Activated B cell treated with CpG ODN at 0.5 μM for 24 hours (primary cell): ENCODE results near the gene ANKRD13B. TPM values are rescaled to one million over a fixed set of nuclear protein-coding genes. Genes with fewer than 3 reads are reported as not detected.

Experiments used
- ATAC-seq: fragments of 200-7000 bp; cut with Tn5 transposase; one replicate; pipeline ENCODE4 v1.10.0; 2021; ENCODE audit warnings: low read depth, mild to moderate bottlenecking, moderate library complexity
- CTCF ChIA-PET: fragments of 350-600 bp; sonication (Branson Sonifier 250); formaldehyde crosslinking; loops from one replicate; lab custom pipeline; 2021; ENCODE audit warnings: antibody characterized with exemption; lab: Charles Lee
- POLR2A ChIA-PET: fragments of 350-600 bp; sonication (Branson Sonifier 250); formaldehyde crosslinking; loops from one replicate; lab custom pipeline; 2021; ENCODE audit warnings: antibody characterized with exemption; lab: Charles Lee
- DNase-seq: peaks from one replicate; pipeline ENCODE4 v3.0.0; 2022
- H3K27ac Mint-ChIP-seq: one replicate; pipeline ENCODE4 v1.8.0; 2020; ENCODE audit warnings: mixed read lengths
- H3K27me3 Mint-ChIP-seq: one replicate; pipeline ENCODE4 v1.8.0; 2021; ENCODE audit warnings: mixed read lengths
- H3K36me3 Mint-ChIP-seq: one replicate; pipeline ENCODE4 v1.8.0; 2021; ENCODE audit warnings: low read depth, mixed read lengths
- H3K4me1 Mint-ChIP-seq: one replicate; pipeline ENCODE4 v1.8.0; 2021; ENCODE audit warnings: mixed read lengths
- H3K4me3 Mint-ChIP-seq: one replicate; pipeline ENCODE4 v1.8.0; 2020; ENCODE audit warnings: mild to moderate bottlenecking, mixed read lengths
- H3K9me3 Mint-ChIP-seq: one replicate; pipeline ENCODE4 v1.8.0; 2020; ENCODE audit warnings: mixed read lengths
- intact Hi-C: fragments of 100-400 bp; cut with micrococcal nuclease; formaldehyde crosslinking; loops from one replicate; pipeline ENCODE4 v1.15.1; 2024
- total RNA-seq: library from RNA; stranded (reverse); gene quantifications from 2 replicates; pipeline ENCODE4 v1.2.3, GENCODE V29; 2022
- TF ChIP-seq, protein P1 (sequence below): fragments of 200-600 bp; IDR thresholded peaks from one replicate; pipeline ENCODE4 v1.8.0; 2022; ENCODE audit warnings: antibody characterized with exemption, mild to moderate bottlenecking

ANKRD13B gene
- total RNA-seq, 1 donor from 2014 or later, result 3.5 TPM

DNA sequence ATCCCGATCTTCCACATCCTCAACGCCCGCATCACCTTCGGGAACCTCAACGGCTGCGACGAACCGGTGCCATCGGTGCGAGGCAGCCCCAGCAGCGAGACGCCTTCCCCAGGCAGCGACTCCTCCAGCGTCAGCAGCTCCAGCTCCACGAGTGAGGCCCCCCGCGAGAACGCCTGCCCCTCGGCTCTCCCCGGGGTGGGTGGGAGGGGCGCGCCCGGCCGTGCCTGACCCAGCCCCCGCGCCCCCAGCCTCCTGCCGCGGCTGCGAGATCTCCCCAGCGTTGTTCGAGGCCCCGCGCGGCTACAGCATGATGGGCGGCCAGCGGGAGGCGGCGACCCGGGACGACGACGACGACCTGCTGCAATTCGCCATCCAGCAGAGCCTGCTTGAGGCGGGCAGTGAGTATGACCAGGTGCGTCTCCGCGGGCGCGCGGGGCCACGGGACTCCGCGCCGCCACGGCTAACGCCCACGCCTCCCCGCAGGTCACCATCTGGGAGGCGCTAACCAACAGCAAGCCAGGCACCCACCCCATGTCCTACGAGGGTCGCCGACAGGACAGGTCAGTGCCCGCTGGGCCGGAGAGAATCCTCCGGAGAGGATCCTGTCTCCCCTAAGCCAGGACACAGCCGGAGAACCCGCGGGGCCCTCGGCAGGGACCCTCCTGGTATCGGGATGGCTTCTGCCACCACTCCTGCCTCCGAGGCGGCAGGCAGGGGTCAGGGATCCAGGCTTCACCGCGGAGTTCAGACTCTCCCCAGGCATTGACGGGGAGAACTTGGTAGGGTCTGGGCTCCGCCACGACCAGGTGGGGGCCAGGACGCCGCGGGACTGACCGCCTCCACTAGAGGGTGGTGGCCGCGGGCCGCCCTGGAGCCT, 19.7 kb downstream of the ANKRD13B start:
- CTCF ChIA-PET, result interaction anchor here (0.8 to 2.1 kb wide), 10 partner anchors 14 to 243 kb away, joined by 3 to 10 read pairs (median 4); partner anchors contain the start of gene ANKRD13B
- Mint-ChIP-seq H3K4me1 (peaks cover 38% of the 10 kb centered on the region), H3K9me3 (no peaks in the 10 kb centered on the region), H3K27me3 (peaks cover 3% of the 10 kb centered on the region), H3K4me3 (peak overlapping the region; percentile 69), H3K36me3 (no peaks in the 10 kb centered on the region), H3K27ac (no peak overlapping the region)
- intact Hi-C loops, result loop anchor here (1.0 to 10.0 kb wide), 2 partner anchors 32 to 468 kb away; no protein-coding TSS in a partner anchor
- no peak for ATAC-seq
- DNase-seq, result no peak
- POLR2A ChIA-PET, result interaction anchor here (0.9 to 1.5 kb wide), 5 partner anchors 10 to 46 kb away, joined by 3 to 10 read pairs (median 3); partner anchors contain the start of genes ABHD15 and CORO6
- TF ChIP-seq, protein P1, sequence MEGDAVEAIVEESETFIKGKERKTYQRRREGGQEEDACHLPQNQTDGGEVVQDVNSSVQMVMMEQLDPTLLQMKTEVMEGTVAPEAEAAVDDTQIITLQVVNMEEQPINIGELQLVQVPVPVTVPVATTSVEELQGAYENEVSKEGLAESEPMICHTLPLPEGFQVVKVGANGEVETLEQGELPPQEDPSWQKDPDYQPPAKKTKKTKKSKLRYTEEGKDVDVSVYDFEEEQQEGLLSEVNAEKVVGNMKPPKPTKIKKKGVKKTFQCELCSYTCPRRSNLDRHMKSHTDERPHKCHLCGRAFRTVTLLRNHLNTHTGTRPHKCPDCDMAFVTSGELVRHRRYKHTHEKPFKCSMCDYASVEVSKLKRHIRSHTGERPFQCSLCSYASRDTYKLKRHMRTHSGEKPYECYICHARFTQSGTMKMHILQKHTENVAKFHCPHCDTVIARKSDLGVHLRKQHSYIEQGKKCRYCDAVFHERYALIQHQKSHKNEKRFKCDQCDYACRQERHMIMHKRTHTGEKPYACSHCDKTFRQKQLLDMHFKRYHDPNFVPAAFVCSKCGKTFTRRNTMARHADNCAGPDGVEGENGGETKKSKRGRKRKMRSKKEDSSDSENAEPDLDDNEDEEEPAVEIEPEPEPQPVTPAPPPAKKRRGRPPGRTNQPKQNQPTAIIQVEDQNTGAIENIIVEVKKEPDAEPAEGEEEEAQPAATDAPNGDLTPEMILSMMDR, result no peak

DNA sequence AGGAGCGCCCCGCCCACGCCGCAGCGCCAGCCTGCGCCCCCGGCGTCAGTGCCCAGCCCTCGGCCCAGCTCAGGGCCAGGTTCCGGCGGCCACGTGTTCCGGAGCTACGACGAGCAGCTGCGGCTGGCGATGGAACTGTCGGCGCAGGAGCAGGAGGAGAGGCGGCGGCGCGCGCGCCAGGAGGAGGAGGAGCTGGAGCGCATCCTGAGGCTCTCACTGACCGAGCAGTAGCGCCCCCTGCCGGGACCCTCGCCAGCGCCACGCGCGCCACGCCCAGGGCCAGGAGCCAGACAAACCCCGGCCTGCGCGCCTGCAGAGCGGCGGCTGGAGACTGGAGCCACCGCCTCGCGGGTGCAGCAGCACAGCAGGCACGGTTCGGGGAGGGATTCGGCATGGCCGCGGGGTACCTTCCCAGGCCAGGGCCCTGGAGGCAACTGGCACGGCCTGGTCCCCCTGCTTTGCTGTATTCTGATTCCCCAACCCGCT, 20.5 kb downstream of the ANKRD13B start:
- peak overlapping the region; percentile 29 for H3K4me3 Mint-ChIP-seq
- peaks cover 38% of the 10 kb centered on the region for H3K4me1 Mint-ChIP-seq
- CTCF ChIA-PET, result interaction anchor here (0.8 to 2.1 kb wide), 11 partner anchors 13 to 244 kb away, joined by 3 to 10 read pairs (median 4); partner anchors contain the start of gene ANKRD13B
- POLR2A ChIA-PET, result interaction anchor here (0.6 to 1.5 kb wide), 10 partner anchors 9 to 316 kb away, joined by 3 to 10 read pairs (median 4); partner anchors contain the start of genes ABHD15, CORO6 and SSH2
- H3K36me3 Mint-ChIP-seq, result no peaks in the 10 kb centered on the region
- ATAC-seq, result peak; percentile 31
- no peak overlapping the region for H3K27ac Mint-ChIP-seq
- no peaks in the 10 kb centered on the region for H3K9me3 Mint-ChIP-seq
- intact Hi-C loops, result loop anchor here (1.0 to 10.0 kb wide), 2 partner anchors 33 to 469 kb away; no protein-coding TSS in a partner anchor
- DNase-seq, result peak; percentile 91
- TF ChIP-seq, protein P1, result peak; percentile 35
- H3K27me3 Mint-ChIP-seq, result peaks cover 3% of the 10 kb centered on the region

DNA sequence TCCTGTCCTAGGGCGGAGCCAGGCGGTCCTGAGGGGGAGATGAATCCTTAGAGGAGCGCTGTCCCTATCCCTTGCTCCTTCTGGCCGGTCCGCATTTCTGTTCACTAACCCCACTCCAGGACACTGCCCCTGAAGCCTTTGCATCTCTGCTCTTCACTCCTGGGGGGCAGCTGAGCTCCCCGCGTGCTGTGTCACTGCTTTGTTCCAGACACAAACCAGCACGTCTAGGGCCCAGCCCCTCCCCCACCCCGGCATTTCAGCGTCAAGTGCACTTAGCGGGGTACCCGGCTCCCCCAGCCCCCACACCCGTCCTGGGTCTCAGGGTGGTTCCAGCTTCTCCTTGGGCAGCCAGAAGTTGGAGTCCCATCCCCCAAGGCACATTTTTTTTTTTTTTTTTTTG, 20.9 kb downstream of the ANKRD13B start:
- TF ChIP-seq, protein P1, result no peak
- ChIA-PET POLR2A (interaction anchor here (0.6 to 1.5 kb wide), 10 partner anchors 9 to 316 kb away, joined by 3 to 10 read pairs (median 4); partner anchors contain the start of genes ABHD15, CORO6 and SSH2), CTCF (interaction anchor here (0.8 to 2.1 kb wide), 10 partner anchors 22 to 244 kb away, joined by 3 to 10 read pairs (median 4); partner anchors contain the start of gene ANKRD13B)
- intact Hi-C loops, result loop anchor here (1.0 to 10.0 kb wide), 3 partner anchors 34 to 469 kb away; partner anchors contain the start of gene TP53I13
- DNase-seq (no peak), ATAC-seq (no peak)
- no peak overlapping the region for H3K27ac Mint-ChIP-seq
- peaks cover 38% of the 10 kb centered on the region for H3K4me1 Mint-ChIP-seq
- peaks cover 3% of the 10 kb centered on the region for H3K27me3 Mint-ChIP-seq
- H3K36me3 Mint-ChIP-seq, result no peaks in the 10 kb centered on the region
- no peaks in the 10 kb centered on the region for H3K9me3 Mint-ChIP-seq
- peak overlapping the region; percentile 29 for H3K4me3 Mint-ChIP-seq

DNA sequence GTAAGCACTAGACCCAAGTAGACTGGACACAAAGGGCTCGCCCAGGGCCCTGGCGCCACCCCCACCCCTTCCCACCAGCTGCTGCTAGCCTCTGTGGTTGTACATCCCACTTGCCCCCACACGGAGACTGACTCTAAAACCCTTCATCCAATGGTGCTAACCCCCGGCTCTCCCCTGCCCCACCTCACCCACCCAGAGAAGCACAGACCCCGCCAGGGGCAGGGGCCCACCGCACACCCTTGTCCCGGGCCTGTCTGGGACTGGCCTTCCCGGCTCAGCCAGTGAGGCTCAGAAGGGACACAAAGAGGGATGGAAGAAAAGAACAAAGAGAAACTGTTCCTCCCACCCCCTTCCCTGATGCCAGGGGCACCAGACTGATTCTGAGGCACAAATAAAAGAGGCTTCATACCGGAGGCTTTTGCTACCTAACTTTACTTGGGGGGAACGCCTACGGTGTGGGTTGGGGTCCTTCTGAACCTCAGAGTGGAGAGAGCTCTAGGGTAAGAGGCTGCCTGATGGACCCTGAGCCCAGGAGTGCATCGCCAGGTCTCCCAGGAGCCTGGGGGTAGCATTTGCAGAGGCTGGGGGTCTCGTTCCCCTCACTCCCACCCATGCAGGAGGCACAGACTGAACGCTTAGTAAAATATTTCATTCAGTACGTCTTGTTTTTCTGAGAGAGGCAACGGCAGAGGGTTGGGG, 21.6 kb downstream of the ANKRD13B start:
- ChIA-PET POLR2A (interaction anchor here (0.6 to 1.7 kb wide), 9 partner anchors 8 to 316 kb away, joined by 3 to 10 read pairs (median 4); partner anchors contain the start of genes CORO6 and SSH2), CTCF (interaction anchor here (1.3 to 4.2 kb wide), 6 partner anchors 22 to 316 kb away, joined by 3 to 57 read pairs (median 10); partner anchors contain the start of genes ANKRD13B and SSH2)
- ATAC-seq (no peak), DNase-seq (no peak)
- H3K4me1 Mint-ChIP-seq, result peaks cover 38% of the 10 kb centered on the region
- H3K27ac Mint-ChIP-seq, result no peak overlapping the region
- intact Hi-C loops, result loop anchor here (1.0 to 10.0 kb wide), 3 partner anchors 23 to 470 kb away; partner anchors contain the start of gene TP53I13
- H3K36me3 Mint-ChIP-seq, result no peaks in the 10 kb centered on the region
- H3K9me3 Mint-ChIP-seq, result no peaks in the 10 kb centered on the region
- TF ChIP-seq, protein P1, result no peak
- H3K4me3 Mint-ChIP-seq, result peak overlapping the region; percentile 83
- peaks cover 3% of the 10 kb centered on the region for H3K27me3 Mint-ChIP-seq
